ENCODE results near the gene TRIO. TPM values are rescaled to one million over a fixed set of nuclear protein-coding genes. Genes with fewer than 3 reads are reported as not detected.

The TRIO gene
- polyA plus RNA-seq, 1 donor (not counting 4 experiments of a cell fraction or from before 2014, with no cell fraction given): 57.2 TPM

GRCh38 chr5:14440582-14441431 lies 297.7 kb downstream of the TRIO start:
- Histone ChIP-seq H2AFZ (ENCODE audit: control insufficient read depth, low read length) (no peak overlapping the region), H3K9me3 (ENCODE audit: control insufficient read depth, low read depth, low read length) (no peaks in the 10 kb centered on the region), H3K9me1 (ENCODE audit: control insufficient read depth, extremely low read depth, insufficient read depth, low read length) (no peaks in the 10 kb centered on the region), H3K4me2 (ENCODE audit: control insufficient read depth, extremely low read depth, insufficient read depth, low read depth, low read length) (no peak overlapping the region), H3K4me1 (ENCODE audit: control insufficient read depth, extremely low read depth, insufficient read depth, low read length) (peaks cover 14% of the 10 kb centered on the region), H3K27ac (ENCODE audit: control insufficient read depth, insufficient read depth, low read length) (no peak overlapping the region), H3K4me3 (ENCODE audit: control insufficient read depth in 2 of 3, extremely low read depth in 1 of 3, insufficient read depth in 2 of 3, low read depth in 1 of 3, low read length in 3 of 3) (no peak overlapping the region), H4K20me1 (ENCODE audit: control insufficient read depth, extremely low read depth, insufficient read depth, low read length) (no peaks in the 10 kb centered on the region), H3K36me3 (ENCODE audit: control insufficient read depth in 2 of 2, extremely low read depth in 1 of 2, insufficient read depth in 2 of 2, low read length in 2 of 2) (peaks cover 12 to 13% of the 10 kb centered on the region in 2 experiments), H3K79me2 (ENCODE audit: control insufficient read depth, insufficient read depth, low read length) (peaks cover 29% of the 10 kb centered on the region), H3K9ac (ENCODE audit: control insufficient read depth, extremely low read depth, insufficient read depth, low read length) (no peak overlapping the region), H3K27me3 (ENCODE audit: control insufficient read depth, extremely low read depth, insufficient read depth, low read length) (no peaks in the 10 kb centered on the region)
- no peak for TF ChIP-seq EZH2 (IDR thresholded peaks at IDR 0.05; ENCODE audit: low read length)
- TF ChIP-seq, protein P1, sequence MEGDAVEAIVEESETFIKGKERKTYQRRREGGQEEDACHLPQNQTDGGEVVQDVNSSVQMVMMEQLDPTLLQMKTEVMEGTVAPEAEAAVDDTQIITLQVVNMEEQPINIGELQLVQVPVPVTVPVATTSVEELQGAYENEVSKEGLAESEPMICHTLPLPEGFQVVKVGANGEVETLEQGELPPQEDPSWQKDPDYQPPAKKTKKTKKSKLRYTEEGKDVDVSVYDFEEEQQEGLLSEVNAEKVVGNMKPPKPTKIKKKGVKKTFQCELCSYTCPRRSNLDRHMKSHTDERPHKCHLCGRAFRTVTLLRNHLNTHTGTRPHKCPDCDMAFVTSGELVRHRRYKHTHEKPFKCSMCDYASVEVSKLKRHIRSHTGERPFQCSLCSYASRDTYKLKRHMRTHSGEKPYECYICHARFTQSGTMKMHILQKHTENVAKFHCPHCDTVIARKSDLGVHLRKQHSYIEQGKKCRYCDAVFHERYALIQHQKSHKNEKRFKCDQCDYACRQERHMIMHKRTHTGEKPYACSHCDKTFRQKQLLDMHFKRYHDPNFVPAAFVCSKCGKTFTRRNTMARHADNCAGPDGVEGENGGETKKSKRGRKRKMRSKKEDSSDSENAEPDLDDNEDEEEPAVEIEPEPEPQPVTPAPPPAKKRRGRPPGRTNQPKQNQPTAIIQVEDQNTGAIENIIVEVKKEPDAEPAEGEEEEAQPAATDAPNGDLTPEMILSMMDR (optimal IDR thresholded peaks at IDR 0.05 in 1 of 3, IDR thresholded peaks at IDR 0.05 in 1 of 3, conservative IDR thresholded peaks at IDR 0.05 in 1 of 3; ENCODE audit: extremely low read depth in 1 of 3, insufficient read depth in 2 of 3, low read length in 3 of 3): no peak
- DNase-seq (ENCODE audit: low read depth, low spot score) (no peak), FAIRE-seq (no peak)
- dilution Hi-C loops (cut with MboI; ENCODE audit: extremely low pct_ligation_motif_present, low sequenced_read_pairs): no loop called here

DNA sequence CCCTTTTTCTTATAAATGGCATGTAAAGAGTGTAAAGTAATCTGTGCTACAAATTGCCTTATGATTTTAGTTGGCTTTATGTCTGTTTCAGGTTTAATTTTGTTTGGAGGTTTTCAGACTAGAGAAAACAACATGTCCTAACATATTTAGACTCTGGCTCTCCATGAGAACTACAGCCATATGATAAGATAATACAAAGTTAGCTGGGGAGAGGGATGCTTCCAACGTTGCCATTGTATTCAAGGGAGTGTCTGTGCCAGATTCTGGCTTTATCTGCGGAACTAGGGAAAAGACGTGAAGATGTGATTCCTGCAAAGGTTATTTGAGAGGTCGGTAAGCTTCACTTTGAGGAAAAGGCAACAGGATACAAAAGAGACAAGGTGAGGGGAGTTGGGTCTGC lies 298.5 kb downstream of the TRIO start:
- no peaks in the 10 kb centered on the region for H3K9me1 ChIP-seq (ENCODE audit: control insufficient read depth, extremely low read depth, insufficient read depth, low read length)
- H4K20me1 ChIP-seq (ENCODE audit: control insufficient read depth, extremely low read depth, insufficient read depth, low read length): no peaks in the 10 kb centered on the region
- H3K4me2 ChIP-seq (ENCODE audit: control insufficient read depth, extremely low read depth, insufficient read depth, low read depth, low read length): no peak overlapping the region
- H3K27me3 ChIP-seq (ENCODE audit: control insufficient read depth, extremely low read depth, insufficient read depth, low read length): no peaks in the 10 kb centered on the region
- no peak for DNase-seq (ENCODE audit: low read depth, low spot score)
- H3K4me3 ChIP-seq (ENCODE audit: control insufficient read depth in 2 of 3, extremely low read depth in 1 of 3, insufficient read depth in 2 of 3, low read depth in 1 of 3, low read length in 3 of 3): no peak overlapping the region
- no peak overlapping the region for H3K9ac ChIP-seq (ENCODE audit: control insufficient read depth, extremely low read depth, insufficient read depth, low read length)
- H3K79me2 ChIP-seq (ENCODE audit: control insufficient read depth, insufficient read depth, low read length): peaks cover 26% of the 10 kb centered on the region
- peaks cover 5 to 12% of the 10 kb centered on the region in 2 experiments for H3K36me3 ChIP-seq (ENCODE audit: control insufficient read depth in 2 of 2, extremely low read depth in 1 of 2, insufficient read depth in 2 of 2, low read length in 2 of 2)
- no peak overlapping the region for H2AFZ ChIP-seq (ENCODE audit: control insufficient read depth, low read length)
- no peaks in the 10 kb centered on the region for H3K9me3 ChIP-seq (ENCODE audit: control insufficient read depth, low read depth, low read length)
- dilution Hi-C loops (cut with MboI; ENCODE audit: extremely low pct_ligation_motif_present, low sequenced_read_pairs): no loop called here
- no peak for TF ChIP-seq EZH2 (IDR thresholded peaks at IDR 0.05; ENCODE audit: low read length)
- TF ChIP-seq, protein P1 (optimal IDR thresholded peaks at IDR 0.05 in 1 of 3, IDR thresholded peaks at IDR 0.05 in 1 of 3, conservative IDR thresholded peaks at IDR 0.05 in 1 of 3; ENCODE audit: extremely low read depth in 1 of 3, insufficient read depth in 2 of 3, low read length in 3 of 3): no peak
- no peak for FAIRE-seq
- H3K4me1 ChIP-seq (ENCODE audit: control insufficient read depth, extremely low read depth, insufficient read depth, low read length): peaks cover 14% of the 10 kb centered on the region
- H3K27ac ChIP-seq (ENCODE audit: control insufficient read depth, insufficient read depth, low read length): no peak overlapping the region

Data from keratinocyte (primary cell).